NCI-H128 (cell line): ENCODE measurements around the gene B3GNT5.
"Not testable (repeated sequence)": the region's sequence is repeated elsewhere in the genome, so short reads cannot be mapped to it uniquely, and the experiment has no call there.

ENCODE experiments used
- DNase-seq: peaks from one replicate; lab custom pipeline; 2025; ENCODE audit not compliant: unreplicated experiment; lab: John Stamatoyannopoulos, UW

Gene B3GNT5

DNA sequence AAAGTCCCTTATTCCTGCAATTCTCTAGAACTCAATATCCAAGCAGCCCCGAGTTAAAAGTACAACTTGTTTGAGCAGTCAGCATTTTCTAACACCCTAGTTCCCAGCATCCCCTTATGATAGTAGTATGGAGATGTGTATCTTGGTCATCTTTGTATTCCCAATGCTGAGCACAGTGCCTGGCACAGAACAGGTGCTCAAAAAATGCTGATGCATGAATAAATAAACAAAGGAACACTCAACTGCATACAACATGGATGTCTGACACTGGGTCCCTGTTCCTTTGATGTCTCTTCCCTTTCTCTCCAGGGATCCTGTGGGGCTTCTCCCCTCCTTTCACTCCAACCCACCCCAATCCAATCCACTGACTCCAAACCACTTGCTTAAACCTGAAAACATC, 23.9 kb upstream of the B3GNT5 start:
- DNase-seq: no peak

DNA sequence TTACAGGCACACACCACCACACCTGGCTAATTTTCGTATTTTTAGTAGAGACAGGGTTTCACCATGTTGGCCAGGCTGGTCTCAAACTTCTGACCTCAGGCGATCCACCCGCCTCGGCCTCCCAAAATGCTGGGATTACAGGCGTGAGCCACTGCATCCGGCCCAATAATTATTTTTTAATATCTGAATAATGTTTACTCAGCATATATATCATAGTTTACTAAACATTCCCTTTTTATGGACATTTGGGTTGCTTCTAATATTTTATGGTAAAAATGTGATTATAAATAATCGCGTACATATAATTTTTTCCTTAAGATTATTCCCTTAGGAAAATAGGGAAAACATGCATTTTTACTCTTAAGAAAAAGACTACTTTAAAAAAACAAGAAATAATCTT, 22.8 kb upstream of the B3GNT5 start:
- DNase-seq: not testable (repeated sequence)

DNA sequence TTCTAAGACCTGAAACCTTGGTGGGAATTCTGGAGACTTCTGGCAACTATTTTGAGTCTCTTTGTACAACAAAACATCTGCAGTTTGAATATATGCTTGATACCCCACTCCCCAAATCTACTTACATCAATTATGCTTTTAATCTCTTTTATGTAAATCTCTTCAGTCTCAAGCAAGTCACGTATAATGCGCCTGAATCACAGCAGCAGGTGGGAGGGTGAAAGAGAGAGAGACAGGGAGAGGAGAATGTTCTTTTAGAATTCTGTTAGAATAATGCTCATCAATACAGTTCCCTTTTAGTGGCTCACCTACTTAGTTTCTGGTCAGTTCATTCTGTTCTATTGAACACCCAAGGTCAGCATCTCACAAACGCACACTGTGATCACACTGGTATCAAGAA, 22.2 kb upstream of the B3GNT5 start:
- DNase-seq: no peak

DNA sequence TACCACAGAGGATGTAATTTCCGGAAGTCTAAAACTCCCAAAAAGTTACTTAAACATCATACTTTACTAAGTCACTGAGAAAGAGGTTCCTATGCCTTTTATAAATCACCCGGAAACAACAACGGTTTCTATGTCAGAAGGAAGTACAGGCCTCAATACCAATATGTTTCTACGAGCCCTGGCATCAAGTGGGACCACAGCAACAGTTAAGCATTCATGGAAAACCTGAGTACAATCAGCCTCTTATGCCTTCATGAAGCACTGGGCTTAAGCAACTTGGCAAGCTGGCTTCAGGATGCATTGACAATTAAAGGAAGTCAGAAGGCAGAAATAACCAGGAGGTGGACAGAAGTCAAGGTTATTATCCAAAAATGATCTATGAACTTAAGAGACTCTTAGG, 19.1 kb upstream of the B3GNT5 start:
- no peak for DNase-seq

DNA sequence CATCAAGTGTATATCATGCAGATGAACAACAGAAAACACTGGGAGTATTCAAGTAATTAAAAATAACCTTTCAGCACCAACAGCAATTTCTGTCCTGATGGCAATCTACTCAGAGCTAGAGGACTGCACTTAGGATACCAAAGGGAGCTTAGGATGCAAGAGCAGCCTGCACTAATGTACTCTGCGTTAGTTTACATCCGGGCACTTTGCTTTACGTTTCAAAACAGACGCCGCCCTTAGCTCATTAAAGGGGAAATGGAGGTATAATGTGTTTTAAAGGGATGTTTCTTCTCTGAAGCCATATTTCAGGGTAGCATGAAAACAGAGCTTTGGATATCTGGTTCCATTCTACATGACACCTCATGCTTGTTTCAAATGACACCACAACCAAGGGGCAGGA, 14.0 kb upstream of the B3GNT5 start:
- DNase-seq: no peak

DNA sequence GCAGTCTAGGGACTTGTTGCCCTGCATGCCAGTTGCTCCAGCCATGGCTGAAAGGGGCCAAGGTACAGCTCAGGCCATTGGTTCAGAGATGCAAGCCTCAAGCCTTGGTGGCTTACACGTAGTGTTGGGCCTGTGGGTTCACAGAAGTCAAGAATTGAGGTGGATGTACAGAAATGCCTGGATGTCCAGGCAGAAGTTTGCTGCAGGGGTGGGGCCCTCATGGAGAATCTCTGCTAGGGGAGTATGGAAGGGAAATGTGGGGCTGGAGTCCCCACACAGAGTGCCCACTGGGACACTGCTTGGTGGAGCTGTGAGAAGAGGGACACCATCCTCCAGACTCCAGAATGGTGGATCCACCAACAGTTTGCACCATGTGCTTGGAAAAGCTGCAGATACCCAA, 10.6 kb upstream of the B3GNT5 start:
- no peak for DNase-seq

DNA sequence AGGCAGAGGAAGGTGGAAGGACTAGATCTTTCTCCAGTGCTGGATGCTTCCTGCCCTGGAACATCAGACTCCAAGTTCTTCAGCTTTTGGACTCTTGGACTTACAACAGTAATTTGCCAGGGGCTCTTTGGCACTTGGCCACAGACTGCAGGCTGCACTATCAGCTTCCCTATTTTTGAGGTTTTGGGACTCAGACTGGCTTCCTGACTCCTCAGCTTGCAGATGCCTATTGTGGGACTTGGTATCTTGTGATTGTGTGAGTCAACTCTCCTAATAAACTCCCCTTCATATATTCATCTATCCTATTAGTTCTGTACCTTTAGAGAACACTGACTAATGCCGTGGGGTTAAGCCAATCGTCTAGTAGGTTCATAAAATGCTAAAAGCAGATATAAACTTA, 8.8 kb upstream of the B3GNT5 start:
- no peak for DNase-seq

DNA sequence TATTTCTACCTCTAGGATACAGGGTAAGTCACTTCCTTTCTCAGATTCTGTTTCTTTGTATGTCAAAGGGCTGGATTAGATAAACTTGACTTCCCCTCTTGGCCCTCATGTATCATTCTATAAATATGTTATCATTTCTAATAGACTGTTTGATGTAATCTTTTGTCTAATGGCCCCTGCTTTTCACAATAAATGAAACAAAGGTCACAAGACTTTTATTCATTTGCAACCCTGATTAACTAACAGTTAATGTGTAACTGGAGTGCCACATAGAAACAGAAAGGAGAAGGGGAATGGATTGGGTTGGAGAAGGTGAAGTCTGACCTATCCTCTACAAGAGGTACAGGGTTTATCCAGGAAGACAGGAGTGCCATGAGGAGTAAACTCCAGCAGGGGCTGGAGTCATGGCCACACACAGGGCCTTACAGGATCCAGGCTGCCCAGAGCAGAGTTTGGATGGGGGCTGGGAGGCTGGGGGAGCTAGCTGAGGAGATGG, 8.0 kb upstream of the B3GNT5 start:
- no peak for DNase-seq

DNA sequence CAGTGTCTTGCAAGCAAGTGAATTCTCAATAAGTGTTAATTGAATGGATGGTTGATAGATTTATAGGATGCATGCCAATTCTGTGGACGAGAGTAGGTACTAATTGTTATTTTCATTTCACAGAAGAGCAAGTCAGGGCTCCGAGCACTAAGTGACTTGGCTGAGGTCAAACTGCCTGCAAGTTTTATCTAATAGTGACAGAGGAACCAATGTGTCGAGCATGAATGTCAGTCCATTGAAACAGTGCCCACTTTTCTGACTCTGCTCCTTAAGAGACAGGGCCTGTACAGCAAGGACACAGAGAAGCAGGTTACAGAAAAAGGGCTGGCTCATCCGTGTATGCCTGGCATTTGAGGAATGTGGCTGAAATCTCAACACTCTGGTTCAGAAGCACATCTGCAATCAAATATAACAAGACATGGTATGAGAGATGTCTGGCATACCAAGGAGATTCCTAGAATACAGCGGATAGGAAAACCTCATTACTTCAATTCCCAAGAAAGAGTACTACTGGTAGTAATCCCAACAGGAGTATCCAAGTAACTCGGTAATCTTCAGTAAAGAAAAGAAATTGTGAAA, 6.0 kb upstream of the B3GNT5 start:
- no peak for DNase-seq

DNA sequence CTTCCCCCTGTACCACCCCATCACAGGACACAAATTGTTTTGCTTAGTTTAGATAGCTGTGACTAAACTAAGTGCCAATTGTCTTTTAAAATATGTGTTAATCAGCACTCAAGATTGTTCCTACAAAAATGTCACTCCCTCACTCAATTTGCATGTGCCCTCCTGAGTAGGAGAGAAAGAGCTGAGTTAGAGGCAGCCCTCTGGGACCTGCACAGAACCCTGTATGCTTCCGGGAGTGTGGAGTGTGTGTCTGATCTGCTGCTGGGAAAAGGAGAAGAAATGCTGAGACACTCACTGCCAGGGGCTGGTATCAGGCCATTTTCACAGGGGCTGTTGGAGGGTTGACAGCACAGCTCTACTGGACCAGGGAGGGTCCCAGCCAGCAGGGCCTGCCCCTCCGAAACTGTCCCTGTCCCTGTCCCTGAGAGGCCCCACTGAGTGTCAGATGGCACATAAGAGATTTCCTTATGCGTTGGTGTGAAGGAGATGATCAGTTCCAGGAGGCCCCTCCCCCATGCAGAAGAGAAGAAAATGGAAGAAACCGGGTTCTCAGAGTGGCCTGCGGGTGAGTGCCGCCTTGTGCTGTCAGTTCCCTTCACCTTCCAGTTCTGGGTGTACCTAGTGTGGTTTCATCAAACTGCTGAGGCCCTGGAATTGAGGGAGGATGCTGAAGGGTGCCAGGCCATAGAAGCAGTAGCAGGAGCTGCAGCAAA, 3.9 kb upstream of the B3GNT5 start:
- no peak for DNase-seq

DNA sequence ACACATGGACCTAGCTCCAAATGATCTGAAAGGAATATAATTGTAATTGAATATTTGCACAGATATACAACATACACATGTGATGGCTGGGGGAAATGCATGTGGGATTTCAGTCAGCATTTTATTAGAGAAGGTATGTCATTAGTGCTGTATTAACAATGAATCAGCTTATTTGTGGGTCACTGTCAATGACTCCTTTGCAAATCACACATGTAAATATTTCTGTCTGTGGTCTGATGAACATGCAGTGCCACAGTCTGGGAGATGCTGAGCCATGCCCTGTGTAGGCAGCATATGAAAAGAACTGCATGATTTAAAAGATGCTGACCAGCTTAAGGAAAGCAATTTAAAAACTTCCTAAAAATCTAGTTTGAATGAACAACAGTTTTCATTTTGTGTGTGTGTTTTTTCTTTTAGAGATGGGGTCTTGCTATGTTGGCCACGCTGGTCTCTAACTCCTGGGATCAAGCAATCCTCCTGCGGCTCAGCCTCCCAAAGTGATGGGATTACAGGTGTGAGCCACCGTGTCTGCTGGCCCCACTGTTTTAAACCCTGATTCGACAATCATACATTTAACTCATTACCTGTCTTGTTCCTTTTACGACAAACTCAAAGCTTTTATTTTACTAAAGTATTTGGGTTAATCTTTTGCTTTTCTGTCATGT, 803 bp upstream of the B3GNT5 start:
- no peak for DNase-seq

DNA sequence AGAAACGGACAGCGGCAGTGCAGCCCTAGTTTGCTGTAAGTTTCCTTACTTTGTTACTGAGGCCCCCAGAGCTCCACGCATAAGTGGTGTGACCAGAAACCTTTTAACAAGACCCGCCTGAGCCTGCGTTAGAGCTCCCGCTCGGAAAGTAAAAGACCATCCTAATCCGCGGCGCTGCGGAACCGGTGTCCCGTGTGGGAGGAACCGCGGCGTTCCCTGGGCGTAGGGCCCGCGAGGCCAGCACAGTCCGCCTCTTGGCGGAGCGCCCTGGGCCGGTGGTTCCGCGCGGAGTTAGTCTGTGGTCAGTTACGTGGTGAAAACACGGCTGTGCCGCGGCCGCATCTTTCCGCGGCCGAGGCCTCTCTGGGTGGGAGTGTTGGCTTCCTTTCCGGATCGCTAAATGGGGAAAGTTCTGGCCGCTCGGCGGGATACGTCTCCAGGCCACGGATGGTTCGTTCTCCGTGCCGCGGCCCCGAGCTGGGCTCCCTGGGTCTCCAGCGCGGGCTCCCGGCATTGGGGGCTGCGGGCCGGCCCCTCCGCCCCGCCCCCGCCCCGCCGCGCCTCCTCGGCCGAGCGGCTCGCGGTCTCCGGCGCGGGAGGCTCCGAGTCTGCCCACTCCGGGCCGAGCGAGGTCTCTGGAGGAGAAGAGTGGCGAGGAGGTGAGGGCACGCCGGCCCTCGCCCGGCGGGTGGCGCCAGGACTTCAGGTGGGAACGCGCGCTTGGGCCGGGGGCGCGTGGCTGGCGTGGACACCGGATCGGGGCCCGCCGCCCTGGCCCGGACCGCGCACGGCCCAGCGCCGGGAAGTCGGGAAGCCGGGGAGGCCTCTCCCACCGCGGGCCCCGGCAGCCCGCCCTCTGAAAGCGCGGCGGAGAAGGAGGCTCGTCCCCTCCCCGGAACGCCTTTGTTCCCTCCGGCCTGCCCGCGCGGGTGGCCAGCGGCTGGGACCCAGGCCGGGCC, 754 bp downstream of the B3GNT5 start:
- no peak for DNase-seq

DNA sequence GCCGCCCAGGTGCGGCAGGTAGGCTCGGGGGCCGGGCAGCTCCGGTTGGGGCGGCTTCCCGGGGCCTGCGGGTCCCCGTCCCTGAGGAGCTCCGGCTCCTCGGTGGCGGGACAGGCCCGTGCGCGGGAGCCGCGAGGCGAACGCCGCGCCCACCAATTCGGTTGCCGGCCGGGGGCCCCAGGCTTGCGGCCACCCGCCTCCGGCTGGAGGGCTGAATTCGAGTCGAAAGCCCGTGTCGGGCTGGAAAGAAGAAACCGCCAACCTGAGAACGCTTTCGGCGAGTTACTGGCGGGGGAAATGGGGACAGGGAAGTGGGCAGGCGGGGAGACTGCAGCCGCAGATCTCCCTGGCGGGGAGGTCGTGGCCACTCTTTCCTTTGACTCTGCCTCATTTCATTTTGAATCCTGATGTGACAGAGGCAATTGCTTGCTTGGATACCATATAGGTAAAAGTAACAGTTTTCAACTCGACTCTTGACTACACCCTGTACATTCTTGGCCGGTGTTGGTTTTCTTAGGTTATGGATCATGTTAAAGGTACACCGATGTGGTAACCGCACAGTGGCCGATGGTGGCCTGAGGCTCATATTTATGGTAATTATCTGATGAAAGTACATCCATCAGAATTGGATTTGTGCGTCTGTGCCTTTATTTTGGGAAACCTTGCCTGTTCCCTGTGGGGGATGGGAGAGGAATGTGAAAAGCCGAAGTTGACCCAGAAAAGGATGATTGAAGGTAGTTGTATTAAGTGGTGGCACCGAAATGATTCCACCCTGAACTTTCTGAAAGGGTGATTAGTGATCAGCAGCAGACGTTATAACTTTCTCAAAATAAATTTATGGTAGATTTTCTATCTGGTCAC, 1.7 kb downstream of the B3GNT5 start:
- no peak for DNase-seq

DNA sequence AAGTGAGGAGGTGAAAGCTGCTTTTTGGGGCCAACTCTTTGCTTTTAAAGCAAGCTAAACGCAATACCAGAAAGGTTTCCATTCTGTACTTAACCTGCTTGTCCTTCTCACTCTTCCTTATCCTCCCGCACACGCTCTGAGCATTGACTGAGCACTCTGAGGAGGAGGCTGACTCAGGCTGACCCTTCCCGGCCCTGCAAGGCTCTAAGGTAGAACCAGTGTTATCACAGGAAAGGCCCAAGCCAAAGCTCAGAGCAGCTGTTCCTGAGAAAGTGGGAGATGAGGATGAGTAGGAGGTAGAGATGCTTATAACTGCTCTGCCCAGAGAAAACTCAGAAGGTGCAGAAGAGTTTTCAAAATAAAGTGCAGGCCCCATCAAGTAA, 2.3 kb downstream of the B3GNT5 start:
- no peak for DNase-seq

DNA sequence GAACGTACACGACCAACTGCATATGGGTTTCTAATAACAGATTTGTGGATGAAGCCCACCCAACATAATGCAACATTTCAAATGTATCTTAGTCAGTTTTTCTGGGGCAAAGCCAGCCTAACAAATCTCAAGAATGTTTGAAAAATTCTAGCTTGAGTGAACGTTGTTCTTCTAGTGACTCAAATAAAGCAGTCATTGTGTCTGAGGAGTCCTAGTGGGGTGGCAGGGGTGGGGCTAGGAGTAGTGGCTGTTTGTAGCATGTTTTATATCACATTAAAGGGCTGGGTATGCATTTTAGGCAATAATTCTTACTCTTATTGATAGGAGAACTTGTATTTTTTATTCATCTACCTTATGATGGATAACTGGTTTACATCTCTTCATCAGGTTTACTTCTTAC, 6.0 kb downstream of the B3GNT5 start:
- no peak for DNase-seq

DNA sequence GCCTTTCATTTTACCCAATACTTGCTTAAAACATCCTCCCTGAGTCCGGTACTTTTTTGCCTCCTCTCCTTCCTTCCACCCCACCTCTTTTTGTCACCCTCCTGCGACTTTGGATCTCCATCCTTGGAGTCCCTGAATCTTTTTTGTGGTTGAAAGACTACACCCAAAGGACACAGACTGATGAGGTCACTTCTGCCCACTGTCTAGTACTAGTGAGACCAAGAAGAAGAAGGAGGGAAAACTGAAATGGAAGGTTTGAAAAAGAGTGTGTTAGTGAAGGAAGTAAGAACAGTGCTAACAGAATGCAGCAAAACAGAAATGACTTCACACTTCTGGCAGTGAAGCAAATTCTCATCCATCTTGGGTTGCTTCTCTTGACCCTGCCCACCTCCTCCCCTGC, 6.6 kb downstream of the B3GNT5 start:
- DNase-seq: no peak

DNA sequence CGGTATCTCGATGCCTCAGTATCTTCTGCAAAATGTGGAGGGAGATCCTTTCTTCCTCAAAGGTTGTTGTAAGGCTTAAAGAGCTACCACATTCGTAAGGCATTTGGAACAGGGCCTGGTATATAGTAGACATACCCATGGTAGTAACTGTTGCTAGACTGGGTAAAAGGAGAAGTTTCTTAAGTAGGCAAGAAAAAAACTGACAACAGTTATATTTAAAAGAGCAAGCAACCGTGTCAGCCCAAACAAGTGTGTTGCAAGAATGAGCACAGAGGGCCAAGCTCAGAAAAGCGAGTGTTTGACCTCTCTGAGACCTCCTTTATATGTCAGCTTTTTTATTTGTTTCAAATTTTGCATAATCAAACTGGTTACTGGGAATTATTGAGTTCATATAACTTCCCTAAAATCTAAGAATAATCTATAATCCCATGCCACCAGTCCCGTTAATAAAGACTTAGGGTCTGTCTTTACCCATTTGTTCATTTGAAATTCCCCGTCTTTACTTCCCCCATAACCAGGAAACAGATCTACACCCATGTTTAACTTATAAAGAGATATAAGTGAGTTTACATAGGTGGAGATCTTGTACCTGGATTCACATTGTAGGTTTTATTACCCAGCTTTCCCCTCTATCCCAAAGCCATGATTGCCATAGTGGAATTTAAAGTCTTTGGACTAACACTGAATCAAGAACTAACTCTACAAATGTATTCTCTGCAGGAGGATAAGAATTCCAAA, 7.3 kb downstream of the B3GNT5 start:
- no peak for DNase-seq

DNA sequence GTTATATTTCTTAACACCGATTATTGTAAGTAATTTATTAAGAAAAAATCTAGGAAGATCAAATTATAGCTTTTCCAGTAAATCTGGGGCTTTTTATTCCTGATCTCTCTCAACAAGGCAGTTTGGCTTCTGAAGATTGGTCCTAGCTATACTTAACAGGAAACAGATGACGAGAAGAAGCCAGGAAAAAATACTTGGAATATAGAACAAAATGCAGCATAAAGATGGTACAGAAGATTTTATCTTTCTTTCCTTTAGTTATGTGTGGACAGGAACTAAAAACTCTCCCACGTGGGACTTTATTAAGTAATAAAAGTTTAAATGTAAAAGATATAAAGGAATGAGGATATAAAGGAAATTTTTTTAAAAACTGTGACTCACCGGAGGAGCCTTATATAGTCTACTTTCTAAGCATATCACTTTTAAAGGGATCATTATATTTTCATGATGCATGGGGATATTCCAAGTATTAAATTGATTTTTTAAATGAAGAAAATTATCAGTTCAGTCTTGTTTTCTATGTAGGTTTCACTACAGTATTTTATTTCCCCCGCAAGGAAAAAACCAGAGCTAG, 8.2 kb downstream of the B3GNT5 start:
- no peak for DNase-seq

DNA sequence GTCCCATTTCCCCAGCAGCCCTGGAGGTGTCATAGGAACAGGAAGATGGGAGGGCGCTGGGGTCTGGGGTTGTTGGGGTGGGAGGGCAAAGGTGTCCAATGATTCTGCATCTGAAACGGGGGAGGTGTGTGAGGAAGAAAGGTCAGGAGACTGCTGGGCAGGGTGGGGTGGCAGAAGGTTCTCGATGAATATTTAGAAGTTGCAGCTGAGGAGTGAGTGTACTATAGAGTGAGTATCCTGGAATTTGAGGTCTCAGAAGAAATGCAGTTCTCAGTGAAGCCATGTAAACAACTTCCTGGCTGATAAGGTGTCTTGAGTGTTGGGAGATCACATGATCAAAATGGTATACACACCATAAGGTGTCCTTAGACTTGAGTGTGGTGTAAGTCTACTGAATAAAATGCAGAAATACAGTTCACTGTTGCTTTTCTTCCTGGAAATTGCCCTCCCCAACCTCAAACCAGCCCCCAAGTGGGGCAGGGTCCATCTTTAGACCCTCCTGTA, 9.9 kb downstream of the B3GNT5 start:
- no peak for DNase-seq
